ENCODE data around the gene C5.
"Not testable (repeated sequence)": the region's sequence is repeated elsewhere in the genome, so short reads cannot be mapped to it uniquely, and the experiment has no call there.

The C5 gene

DNA sequence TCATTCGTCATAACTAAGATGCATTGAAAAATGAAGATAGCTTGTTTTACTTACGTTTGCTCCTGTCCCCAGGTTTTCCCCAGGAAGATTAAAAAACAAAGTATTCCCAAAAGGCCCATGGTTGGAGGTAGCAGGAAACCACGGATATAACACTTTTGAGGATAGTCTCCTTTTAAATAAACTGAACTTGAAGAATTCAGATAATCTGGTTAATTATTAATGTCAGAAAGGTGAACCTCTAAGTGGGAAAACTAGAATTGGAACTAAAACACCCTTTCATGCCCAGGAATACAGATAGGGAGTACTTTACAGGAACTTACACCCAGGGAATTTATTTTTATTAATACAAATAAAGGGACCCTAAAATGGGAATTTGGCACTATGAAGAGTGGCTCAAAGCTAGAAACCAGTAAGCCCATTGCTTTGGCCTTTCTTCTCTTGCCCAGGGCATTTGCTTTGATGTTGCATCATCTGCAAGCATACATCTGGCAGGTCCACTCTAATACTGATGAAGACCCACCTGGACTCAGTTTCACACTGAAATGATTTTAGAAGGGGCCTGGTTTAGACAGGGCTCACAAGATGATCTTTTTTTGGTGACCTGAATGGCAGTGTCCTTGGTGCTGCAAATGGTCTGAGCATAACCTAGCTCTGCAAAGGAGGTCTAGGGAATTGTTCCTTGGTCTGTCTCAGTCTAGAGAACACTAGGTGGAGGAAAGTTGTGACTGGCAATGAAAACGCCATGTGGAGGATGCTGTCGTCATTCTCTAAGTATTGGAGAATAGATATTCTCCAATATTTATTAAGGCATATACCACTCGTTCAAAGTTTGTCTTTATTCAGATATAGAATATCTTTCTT, at the start of gene C5:
Gene C5, minus strand, starts transcription at position 148 of the 861 bp plus-strand sequence. Its CDS starts 29 bp downstream, at position 119.
- no peak for DNase-seq

GRCh38 chr9:121098567-121099198, 48.6 kb upstream of the C5 start:
- DNase-seq = no peak

DNA sequence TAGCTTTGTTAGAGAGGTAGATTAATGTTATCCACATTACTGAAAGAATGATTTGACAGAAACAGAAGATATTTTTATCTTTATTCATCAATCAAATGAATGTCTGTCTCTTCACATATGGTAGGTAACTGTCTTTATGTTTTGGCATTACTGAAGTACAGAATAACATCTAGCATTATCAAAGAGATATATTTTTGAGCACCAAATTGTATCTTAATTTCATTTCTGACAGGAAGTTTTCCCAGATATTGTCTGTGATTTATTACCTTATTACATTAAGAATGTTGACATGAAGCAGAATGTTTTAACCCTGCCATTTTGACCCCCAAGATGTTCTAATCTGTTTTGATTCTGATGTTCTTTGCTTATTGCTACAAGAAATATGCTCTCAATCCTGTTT, 45.0 kb upstream of the C5 start:
- no peak for DNase-seq

- DNase-seq = not testable (repeated sequence)
Measured at GRCh38 chr9:121090743-121091142, 40.7 kb upstream of the C5 start.

- no peak for DNase-seq
Measured at GRCh38 chr9:121088576-121088975, 38.5 kb upstream of the C5 start.

GRCh38 chr9:121085661-121086060, 35.6 kb upstream of the C5 start:
- no peak for DNase-seq

- DNase-seq = no peak
Measured at GRCh38 chr9:121082075-121082474, 32.0 kb upstream of the C5 start.

DNA sequence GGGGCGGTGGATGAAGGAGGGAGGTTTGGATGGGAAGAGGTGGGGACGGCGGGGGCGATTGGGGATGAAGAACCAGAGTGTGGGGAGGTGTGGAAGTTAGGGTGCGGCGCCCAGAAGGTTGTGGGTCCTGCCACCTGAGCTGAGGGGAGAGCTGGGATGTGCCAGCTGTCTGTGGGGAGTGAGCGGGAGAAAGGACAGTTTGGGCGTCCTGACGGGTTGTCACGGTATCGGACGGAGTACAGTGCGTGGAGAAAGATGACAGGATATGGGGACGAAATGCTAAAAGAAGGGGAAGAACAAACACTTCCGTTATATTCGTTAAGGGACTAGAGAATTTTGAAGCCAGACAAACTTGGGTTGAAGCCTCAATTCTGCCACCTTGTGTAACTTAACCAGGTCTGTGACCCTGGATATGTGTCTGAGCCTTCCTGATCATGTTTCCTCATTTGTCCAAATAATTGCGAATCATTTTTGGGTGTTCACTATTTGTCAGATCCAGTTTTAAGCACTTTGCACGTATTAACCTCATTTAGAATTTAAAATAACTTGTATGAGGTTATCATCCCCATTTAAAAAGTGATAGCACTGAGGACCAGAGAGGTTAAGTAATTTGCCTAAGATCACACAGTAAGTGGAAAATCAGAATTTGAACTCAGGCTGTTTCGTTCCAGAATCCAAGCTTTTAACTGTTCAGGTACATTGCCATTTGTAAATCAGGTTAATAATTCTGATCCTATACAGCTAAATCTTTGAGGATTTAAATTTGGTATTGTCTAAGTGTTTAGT, 25.4 kb upstream of the C5 start:
- no peak for DNase-seq

DNA sequence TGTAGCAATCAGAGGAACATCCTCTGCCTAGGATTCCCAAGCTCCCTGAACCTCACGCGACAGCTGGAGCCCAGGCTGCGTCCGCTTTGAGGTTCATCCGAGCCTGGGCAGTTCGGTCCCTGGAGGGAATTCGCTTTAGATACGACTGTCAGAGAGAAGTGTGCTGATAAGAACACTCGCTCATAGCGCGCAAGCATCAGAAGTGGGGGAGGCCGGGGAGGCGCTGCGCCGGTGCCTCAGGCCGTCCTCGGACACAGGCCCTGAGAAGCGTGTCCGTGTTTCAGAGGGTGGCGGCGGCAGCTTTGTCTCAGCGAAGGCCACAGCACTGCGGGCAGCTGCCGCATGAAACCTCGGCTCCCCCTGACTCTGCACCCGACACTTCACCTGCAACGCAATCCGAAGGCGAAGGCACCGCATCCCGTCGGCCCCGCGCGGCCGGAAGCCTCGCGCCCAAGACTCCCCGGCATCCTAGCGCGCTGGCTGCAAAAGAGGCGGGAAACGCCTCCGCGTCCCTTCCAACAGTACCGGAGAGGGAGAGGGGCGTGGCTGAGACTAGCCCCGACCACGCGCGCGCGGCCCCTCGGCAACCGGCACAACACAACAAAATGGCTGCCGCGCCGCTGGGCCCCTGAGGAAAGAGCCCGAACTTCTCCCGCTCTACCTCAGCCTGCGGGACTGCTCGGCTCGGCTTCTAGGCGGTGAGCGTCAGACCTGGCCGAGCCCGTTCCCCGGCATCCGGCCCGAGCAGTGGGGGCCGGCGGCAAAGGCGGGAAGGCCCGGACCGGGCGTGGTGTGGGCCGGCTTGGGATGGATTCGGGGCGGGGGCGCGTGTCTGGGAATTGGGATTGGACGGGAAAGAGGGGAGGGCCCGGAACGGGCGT, 24.5 kb upstream of the C5 start, which contains the start of gene CNTRL:
Gene CNTRL, plus strand, starts transcription at position 586 of the 881 bp plus-strand sequence. CDS start 13,372 bp downstream, outside the sequence.
- peak; percentile 80 for DNase-seq

DNA sequence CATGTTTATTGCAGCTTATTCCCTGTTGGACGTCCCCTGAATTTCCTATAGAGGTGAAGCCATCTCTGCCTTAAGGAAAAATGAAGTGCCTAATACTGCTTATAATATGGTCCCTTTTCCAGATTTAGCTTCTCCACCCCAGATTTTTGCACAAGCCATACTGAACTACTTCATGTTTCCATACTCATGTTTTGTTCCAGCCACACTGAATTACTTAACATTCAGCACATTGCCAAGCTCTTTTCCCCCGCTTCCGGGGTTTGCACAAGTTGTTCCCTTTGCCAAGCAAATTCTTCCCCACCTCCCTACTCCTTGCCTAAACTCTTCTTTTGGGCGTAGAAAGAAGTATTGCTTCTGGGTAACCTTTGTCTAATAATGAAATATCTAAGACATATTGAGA, 23.0 kb upstream of the C5 start:
- DNase-seq = no peak

GRCh38 chr9:121071756-121072421, 21.8 kb upstream of the C5 start:
- DNase-seq = peak; percentile 28

DNA sequence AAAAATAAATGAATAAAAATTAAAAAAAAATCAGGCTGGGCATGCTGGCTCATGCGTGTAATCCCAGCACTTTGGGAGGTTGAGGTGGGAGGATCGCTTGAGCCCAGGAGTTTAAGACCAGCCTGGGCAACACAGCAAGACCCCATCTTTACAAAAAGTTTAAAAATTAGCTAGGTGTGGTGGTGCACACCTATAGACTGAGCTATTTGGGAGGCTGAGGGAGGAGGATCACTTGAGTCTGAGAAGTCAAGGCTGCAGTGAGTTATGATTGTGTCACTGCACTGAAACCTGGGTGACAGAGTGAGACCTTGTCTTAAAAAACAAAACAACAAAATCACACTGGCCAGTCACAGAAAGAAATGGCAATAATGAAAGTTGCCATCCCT, 21.3 kb upstream of the C5 start:
- DNase-seq = no peak

DNA sequence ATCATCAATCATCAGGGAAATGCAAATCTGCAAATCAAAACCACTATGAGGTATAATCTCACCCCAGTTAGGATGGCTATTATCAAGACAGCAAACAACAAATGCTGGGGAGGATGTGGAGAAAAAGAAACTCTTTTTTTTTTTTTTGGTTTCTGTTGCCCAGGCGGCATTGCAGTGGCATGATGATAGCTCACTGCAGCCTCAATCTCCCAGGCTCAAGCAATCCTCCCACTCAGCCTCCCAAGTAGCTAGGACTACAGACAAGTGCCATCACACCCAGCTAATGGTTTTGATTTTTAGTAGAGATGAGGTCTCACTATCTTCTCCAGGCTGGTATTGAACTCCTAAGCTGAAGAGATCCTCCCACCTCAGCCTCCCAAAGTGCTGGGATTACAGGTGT, 19.3 kb upstream of the C5 start:
- no peak for DNase-seq

DNA sequence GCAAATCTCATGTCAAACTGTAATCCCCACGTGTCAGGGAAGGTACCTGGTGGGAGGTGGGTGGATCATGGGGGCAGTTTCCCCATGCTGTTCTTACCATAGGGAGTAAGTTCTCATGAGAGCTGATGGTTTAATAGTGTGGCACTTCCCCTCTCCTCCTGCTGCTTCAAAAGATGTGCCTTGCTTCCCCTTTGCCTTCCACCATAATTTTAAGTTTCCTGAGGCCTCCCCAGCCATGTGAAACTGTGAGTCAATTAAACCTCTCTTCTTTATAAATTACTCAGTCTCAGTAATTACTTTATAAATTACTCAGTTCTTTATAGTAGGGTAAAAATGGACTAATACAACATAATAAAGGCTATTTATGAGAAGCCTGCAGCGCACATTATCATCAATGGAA, 17.6 kb upstream of the C5 start:
- no peak for DNase-seq

GRCh38 chr9:121066850-121067249, 16.8 kb upstream of the C5 start:
- DNase-seq = no peak

GRCh38 chr9:121059998-121060636, 10.0 kb upstream of the C5 start:
- no peak for DNase-seq

DNA sequence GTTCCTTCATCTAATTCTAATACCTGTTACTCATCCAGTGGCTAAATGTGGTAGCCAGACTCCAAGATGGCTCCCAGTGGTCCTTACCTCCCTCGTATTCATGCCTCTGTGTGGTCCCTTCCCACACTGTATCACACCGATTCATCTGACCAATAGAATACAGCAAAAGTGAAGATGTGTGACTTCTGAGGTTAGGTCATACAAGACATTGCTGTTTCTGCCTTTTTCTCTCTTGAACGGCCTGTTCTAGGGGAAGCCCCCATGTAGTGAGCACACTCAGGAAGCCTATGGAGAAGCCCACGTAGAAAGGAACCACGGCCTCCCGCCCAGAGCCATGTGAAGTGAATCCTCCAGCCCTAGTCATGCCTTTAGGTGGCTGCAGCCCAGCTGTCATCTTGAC, 9.4 kb upstream of the C5 start:
- no peak for DNase-seq

DNA sequence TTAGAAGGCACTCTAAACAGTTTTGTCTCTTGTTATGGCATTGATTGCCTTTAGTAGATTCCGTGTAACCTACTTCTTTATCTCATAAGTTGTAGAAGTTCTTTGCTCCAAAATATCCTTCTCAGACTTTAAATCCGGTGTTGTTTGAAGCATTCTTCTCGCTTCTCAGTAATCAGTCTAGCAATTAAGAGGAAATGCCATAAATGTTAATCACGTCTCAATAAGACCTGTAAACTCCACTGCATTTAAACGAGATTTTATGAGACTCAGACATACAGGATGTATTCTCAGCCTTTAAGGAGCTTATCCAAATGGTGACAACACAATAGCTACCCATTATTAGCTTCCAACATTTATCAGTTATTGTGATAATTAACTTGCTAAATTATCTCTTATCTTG, 7.7 kb upstream of the C5 start:
- DNase-seq = no peak

- no peak for DNase-seq
Measured at GRCh38 chr9:121055642-121056143, 5.6 kb upstream of the C5 start.

DNA sequence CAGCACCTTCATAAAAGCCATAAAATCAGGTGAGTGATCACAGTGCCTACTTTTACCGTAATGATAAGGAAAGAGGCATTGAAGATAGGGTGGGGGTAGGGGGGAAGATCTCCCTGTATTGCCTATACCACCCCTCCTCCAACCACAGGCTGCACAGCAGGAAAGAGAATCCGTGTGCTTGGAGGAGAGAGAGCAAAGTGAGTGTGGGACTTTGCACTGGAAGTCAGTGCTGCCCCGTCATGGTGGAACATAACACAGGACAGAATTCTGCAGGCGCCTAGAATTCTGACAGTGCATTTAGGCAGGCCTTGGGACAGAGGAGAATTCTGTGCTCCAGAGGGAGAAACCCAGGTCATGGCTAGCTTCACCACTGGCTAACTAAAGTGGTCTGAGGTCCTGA, 3.5 kb upstream of the C5 start:
- no peak for DNase-seq

- no peak for DNase-seq
Measured at GRCh38 chr9:121048618-121049017, 1.5 kb downstream of the C5 start.
